ENCODE results near the gene TMEM237.
"Not testable (repeated sequence)": the region's sequence is repeated elsewhere in the genome, so short reads cannot be mapped to it uniquely, and the experiment has no call there.

Gene TMEM237, protein sequence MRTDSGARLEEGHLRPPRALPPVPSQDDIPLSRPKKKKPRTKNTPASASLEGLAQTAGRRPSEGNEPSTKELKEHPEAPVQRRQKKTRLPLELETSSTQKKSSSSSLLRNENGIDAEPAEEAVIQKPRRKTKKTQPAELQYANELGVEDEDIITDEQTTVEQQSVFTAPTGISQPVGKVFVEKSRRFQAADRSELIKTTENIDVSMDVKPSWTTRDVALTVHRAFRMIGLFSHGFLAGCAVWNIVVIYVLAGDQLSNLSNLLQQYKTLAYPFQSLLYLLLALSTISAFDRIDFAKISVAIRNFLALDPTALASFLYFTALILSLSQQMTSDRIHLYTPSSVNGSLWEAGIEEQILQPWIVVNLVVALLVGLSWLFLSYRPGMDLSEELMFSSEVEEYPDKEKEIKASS

DNA sequence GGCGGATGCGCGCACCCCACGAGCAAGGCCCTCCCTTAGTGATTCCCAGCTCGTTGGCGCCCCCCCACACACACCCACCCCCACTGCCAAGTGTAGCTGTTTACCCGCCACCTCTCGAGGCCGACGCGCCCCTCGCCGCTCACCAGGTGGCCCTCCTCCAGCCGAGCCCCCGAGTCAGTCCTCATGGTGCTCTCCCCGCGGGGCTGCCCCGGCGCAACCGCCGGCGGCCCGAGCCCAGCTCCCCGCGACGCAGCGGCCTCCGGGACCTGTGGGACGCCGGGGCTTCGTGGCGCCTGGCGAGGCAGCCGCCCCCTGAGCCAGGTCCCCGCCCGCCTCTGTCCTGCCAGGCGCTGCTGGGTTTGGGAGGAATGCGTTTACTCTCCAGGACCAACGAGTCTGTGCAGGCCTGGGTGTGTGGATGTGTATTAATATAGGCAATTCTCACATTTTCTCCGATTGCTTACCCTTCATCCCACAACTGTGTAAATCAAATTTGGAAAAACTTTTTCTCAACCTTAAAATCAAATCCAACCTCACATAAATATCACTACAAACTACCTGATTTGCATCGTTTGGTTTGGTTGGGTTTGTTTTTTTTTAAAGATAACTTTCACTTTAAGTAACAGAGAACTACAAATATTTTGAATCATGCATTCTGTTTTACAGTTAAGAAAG, at the start of gene TMEM237:
Gene TMEM237, minus strand, starts transcription at position 288 of the 675 bp plus-strand sequence. Its CDS starts 103 bp downstream, at position 185.
- DNase-seq: no peak

DNA sequence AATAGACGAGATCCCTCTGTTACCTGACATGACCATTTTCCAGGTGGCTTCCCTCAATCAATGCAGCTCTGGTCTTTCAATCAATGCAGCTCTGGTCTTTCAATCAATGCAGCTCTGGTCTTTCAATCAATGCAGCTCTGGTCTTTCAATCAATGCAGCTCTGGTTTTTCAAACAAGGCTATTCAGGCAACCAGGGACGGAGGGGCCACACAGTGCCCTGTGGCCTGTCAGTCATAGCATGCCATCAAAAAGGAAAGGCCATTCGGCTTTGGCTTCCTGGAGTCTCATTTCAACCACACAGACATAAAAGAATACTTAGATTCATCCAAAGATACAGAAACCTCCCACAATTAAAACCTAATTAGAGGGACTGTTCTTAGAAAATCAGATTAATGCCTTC, 41.9 kb upstream of the TMEM237 start:
- DNase-seq: no peak

DNA sequence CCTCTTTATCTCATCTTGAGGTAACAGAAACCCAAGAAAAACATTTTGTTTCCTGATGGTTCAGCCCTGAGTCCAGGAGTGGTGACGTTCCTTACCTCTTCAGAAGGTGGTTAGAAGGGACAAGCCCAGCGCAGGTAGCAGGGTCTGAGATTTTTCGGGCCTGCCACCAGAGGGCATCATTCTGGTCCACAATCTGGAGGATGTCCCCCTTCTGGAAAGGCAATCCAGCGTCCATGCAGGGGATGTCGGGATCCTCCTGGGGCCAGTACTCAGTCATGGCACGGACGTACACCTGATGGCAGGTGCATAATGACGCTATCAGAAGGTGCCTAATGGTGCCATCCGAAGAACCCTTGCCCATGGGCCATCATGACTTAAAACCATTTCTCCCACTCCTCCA, 37.4 kb upstream of the TMEM237 start:
- DNase-seq: peak in 1 of 2 experiments; percentile 4

DNA sequence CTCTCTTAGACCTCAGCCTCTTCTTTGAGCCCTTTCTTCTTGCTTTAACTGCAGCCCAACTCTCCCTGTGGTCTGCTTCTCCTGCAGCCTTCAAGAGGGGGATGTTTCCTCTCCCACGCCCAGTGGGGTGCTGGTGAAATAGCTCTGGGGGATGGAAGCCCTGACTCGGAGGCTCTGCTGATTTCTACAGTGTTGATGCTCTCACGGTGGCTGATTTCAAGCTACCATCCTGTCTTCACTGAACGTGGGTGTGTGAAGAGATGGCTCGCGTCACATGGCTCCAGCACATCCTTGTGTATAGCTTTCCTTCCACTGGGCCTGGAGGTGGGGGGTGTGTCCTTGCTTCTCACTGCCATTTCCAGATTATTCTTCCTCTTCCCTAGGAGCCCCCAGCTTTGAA, 35.1 kb upstream of the TMEM237 start:
- DNase-seq: no peak

DNA sequence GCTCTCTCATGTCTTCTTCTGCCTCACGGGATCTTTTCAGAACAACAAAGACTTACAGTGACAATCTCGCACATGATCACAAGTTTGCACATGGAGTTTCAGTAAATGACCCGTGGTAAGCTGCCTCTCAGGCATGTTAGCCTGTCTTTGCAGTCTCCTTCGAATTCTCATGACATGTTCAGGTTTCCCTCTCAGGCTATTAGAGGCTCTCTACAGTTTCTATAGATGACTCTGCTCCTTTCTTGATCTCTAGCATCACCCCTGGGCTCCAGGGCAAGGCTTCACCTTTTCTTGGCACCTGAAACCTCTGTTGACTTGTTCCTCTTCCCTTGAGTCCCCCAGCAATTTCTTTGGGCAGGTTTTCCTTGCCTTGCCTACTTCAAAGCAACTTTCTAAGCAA, 32.2 kb upstream of the TMEM237 start:
- no peak for DNase-seq

DNA sequence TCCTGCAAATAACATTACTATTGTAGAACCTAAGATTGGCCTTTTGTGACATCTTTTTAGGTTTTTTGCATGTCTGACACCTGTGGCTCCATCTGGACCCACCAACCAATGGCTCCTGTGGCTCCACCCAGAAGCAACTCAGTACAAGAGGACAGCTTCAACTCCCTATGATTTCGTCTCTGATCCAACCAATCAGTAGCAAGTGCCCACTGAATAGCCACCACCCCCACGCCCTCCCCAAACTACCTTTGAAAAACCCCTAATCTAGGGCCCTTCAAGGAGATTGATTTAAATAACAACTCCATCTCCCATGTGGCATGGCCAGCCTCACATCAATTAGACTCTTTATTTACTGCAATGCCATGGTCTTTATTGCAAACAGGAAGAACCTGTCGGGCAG, 31.5 kb upstream of the TMEM237 start:
- no peak for DNase-seq

DNA sequence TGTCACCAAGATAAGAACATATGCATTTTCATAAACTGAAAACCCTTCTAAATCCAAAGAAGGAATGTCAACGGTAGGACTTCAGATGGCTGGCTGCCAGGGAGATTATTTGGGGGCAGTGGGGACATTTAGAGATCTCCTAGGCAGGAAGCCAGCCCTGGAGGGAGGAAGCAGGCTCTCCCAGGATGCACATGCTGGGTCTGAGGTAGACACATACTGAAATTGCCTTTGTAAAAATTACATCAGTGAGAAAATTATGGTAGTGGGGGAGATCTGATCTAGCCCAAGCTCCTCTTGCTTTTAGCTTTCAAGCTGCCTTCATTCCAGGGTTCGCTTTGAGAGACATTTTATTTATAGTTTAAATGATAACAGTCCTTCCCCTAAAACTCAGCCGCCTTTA, 31.0 kb upstream of the TMEM237 start:
- no peak for DNase-seq

DNA sequence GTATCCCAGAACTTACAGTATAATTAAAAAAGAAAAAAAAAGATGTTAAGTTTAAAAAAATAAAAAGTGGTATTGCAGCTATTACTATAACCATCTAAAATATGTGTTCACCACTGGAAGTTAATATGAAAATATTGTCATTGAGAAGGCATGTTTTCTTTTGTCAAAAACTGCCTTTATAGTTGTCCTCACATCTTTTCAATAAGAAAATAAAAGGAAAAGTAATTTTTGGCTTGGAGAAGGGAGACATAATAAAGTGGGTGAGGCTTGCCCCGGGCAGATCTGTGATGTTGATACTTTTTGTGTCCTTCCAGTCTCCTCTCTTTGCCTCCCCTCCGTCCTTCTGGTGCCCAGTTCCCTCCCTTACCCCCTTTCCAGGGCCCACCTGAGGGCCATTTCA, 30.2 kb upstream of the TMEM237 start:
- no peak for DNase-seq

DNA sequence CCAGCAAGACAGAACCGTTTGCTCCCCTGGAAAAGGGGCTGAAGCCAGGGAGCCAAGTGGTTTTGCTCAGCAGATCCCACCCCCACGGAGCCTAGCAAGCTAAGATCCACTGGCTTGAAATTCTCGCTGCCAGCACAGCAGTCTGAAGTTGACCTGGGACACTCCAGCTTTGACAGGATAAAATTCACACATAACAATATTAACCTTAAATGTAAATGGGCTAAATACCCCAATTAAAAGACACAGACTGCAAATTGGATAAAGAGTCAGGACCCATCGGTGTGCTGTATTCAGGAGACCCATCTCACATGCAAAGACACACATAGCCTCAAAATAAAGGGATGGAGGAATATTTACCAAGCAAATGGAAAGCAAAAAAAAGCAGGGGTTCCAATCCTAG, 27.9 kb upstream of the TMEM237 start:
- DNase-seq: not testable (repeated sequence)

DNA sequence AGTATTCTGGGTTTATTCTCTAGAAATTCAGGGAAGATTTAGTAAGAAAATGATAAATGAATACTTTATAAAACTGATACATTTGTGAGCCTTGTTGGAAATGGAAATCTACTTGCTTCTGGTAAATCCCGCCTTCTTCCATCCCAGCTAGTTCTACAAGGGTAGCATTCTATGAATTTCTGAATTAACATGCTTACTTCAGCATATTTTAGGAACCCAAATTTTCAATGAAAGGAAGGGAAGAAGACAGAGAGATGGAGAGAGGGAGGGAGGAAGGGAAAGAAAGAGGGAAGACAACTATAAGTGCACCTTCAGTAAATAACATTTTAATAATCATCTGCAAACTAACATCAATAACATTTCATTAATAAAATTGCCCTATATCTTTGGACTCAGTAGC, 26.6 kb upstream of the TMEM237 start:
- no peak for DNase-seq

DNA sequence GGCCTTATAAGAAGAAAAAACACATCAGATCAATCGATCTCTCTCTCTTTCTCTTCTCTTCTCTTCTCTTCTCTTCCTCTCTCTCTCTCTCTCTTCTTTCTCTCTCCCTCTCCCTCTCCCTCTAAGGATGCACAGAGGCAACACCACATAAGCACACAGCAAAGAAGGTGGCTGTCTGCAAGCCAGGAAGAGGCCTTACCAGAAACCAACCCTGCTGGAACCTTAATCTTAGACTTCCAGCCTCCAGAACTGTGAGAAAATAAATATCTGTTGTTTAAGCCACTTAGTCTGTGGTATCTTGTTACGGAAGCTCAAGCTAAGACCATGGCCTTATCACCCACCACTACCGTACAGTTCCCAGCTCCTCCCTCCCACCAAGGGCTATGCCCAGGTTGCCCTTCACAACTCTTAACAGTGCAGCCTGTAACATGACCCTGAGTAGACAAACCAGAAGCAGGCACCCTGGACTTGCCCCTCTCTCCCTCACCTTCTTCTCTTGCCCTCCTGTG, 25.2 kb upstream of the TMEM237 start:
- no peak for DNase-seq

DNA sequence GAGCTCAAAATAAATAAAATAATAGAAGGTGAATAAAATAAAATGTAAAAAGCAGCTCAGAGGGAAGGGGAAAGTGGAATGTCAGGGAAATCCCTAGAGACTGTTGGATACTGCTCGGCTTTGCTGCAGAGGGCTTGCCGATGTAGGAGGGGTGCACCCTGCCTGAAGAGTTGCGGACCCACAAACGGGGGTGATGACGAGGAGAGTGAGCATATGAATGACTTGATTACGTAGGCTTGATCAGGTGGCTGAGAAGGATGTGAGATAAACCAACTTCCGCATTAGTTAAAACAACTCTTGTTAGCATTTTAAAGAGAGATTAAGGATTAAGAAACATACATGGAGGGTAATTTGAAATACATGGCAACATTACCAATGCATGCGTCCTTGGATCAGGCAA, 21.0 kb upstream of the TMEM237 start:
- DNase-seq: no peak

DNA sequence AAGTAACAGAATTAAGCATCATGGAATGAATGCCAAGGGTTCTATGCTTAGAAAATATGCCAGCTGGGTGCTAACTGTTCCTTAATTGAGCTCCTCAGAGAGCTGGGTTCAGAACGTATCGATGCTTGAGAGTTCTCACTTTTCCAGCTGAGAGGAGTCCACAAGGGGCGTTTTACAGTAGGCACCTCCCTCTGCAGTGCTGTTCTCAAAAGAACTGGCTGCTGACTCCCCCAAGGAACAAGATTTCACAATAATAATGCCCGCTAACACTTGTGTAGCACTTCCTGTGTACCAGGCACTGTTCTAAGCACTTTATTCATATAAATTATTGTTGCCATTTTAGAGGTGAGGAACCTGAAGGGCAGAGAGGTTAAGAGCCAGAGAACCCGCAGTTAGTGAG, 18.1 kb upstream of the TMEM237 start:
- no peak for DNase-seq

DNA sequence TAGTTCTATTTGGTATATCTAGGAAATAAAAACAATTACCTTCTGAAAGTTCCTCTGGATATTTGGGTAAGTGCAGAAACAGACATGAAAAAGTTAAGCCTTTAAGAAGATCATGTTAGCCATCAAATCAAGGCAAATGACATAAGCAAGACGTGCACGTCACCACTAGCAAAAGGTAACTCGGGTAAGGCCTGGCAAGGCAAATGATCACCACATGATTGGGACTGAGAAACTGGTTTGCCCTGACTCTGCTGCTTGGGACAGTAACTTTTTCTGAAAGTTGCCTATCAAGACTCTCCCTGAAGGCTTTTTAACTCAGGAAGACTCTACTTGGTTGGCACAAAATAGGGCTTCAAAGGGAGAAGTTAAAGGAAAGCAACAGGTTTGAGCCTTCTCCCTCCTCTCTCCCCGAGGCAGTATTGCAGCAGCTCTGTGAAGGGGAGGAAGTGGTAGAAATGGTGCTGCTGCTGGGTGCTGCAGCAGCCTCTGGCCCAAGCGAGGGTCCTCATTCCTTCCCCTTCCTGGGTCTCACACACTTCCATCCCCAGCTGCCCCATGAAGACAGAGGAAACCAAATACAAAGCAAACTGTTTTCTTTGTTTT, 17.1 kb upstream of the TMEM237 start:
- DNase-seq: no peak

DNA sequence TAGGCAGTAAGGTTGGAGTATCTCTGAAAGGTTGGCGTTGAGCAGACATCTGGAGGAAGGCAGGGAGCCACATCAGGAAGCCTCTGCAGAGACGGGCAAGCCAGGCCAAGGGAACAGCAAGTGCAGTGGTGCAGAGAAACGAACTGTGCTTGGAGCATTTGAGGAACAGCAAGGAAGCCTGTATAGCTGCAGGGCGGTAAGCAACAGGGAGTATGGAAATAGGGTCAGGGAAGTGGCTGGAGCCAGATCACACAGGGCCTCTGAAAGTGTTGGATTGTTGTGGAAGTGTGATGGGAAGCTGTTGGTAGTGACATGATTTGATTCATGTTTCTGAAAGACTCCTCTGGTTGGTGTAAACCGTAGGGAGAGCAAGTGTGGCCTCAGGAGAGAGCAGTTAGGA, 13.4 kb upstream of the TMEM237 start:
- DNase-seq: no peak

DNA sequence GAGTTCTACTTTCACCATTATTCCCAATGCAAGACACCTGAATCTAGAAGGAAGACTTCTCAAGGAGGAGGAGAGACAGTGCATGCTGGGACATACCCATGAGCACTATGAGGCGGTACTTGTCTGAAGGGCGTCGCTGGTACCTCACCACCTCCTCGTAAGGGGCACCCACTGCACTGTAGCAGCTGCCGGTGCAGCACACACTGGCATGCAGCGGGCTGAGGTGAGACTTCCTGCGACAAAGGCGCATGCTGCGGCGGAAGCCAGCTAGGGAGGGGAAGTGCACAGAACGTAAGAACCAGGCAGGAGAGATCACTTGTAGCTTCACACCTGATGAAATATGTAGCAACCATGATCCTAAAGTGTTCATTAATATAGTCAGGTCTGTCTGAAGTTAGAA, 12.8 kb upstream of the TMEM237 start:
- DNase-seq: no peak

DNA sequence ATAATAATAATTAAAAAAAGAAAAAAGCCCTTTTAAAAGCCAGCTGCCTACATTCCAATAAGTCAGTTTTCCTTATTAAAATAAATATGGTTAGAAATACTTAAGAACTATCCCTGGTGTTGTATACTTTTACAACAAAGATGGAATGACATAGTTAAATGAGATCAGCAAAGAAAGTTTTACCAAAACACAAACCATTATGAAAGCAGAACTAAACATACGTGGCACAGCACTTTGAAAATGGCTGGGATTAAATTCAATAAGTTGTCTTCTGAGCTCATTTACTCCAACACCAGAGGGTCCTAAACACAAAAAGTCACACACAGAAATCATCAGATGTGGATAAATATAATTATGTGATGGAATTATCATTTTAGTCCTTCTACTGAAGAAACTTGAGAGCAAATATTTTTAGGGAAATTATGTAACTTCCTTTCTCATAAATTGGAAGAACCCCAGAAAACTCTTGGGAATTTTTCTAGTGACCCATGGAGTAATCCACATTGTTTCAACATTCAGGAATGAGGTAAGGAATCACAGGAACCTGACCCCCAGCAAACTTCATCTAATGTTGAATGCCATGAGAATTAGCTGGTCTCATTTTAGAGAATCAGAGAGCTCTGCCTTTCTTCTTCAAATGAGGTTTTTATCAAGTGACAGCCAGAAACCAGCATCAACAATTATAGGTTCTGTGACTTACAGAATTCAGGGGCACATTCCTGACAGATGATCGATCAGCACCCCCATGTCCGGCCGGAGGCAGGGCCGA, 11.5 kb upstream of the TMEM237 start:
- DNase-seq: no peak

DNA sequence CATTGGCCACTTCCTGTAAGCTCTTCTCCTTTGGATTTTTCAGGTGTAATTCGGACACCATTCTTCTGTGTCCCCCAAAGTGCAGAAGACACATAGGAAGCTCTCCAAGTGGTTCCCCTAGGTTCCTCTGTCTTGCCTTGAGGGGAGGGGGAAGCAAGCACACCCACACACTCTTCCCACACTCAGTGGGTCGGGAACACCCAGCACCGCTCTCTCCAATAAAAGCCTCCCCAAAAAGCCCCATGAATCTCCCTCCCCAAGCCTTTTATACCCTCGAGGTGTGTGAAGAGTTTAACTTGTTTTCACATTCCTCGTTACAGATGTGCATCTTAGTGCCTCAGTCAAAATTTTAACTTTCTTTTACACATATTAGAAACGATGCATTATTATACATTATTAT, 9.9 kb upstream of the TMEM237 start:
- no peak for DNase-seq

DNA sequence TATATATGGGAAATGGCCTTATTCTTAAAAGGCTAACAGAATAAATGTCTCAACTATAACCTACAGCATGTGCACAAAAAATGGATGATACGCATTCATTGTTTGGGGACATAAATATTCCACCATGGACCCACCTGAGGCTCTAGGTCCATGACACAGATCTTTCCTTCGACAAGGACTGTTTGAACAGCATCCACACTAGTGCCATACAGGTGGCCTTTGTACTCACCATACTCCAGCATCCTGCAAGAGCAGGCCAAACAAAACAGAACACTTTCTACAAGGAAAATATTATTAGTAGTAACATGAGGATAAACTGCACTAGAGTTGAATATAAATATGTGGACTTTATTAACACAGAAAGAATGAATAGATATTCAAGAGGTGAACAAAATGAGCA, 6.1 kb upstream of the TMEM237 start:
- no peak for DNase-seq

DNA sequence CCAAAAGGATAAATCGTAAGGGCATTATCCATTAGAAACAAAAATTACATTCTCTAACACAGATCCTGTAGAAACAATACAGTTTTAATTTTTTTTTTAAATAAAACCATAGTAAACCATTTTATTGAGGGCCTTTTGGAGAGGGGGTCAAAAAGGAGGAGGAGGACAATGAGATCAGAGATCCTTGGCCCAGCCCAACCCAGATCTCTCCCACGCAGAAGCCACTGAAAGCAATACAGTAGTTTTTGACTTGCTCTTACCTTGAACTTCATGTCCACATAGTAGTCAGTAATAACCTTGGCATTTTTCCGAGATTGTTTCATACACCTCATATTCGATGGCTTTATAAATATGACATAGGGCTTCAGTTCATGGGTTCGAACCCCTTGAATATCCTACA, 4.1 kb upstream of the TMEM237 start:
- no peak for DNase-seq

DNA sequence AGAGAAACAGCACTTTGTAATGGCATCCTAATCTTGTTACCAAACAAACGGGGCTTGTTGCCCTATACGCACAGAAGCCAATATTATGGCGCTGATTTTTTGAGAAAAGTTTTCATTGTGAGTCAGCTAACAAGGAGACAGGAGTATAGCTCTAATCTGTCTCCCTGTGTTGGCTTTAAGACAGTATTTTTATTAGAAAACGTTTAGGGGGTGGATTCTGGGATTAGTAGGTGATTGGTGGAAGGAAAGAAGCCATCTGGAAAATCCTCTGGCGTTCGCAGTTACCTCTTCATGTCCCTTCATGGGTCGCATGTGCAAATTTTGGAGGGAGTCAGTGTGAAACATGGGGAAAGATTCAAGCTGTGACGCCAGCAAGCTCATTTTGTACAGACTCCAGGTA, 698 bp upstream of the TMEM237 start:
- no peak for DNase-seq

DNA sequence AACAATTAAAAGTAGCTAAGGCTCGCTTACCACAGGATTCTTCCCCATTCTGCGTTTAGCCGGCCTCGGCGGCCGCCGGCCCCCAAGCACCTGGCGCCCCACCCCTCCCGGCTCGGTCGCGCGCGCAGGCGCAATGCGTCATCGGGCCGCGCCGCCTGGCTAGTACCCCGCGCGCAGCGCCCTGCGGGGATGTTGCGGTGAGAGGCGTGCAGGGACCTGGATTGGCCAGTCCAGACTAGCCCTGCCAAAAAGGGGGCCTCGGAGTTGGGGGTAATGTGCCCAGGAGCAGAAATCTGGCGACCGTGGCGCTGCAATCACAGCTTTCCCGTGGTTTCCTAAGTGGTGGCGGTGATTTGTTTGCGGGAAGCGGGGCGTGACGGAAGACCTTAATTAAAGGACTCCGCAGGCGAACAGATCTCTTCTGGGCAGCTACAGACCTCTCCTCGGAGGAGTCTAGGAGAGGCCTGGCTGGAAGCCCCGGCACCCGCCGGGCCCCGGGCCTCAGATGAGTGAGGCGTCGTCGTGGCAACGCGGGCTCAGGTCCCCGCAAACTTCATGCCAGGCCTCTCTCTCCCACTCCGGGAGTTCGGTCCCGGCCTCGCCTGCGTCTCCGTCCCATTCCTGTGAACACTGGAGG, 606 bp downstream of the TMEM237 start:
- peak; percentile 14 to 66 for DNase-seq
